ACHN (cell line): ENCODE results near the gene PGLYRP3.
A peak's percentile ranks its signal among the peaks of the same experiment; 100 is the strongest.

Source experiments
- DNase-seq: peaks from one replicate; pipeline ENCODE4 v3.0.0-alpha.2; 2015
- in situ Hi-C: cut with HindIII; loops from 2 replicates; pipeline ENCODE4 v1.10.0; 2017; ENCODE audit warnings: low sequenced_read_pairs, low pct_ligation_motif_present, low pct_unique_long_range_greater_than_20kb

PGLYRP3 gene

GRCh38 chr1:153288634-153289275 lies 24.0 kb downstream of the PGLYRP3 start:
- in situ Hi-C loops, result no loop called here
- peak; percentile 21 for DNase-seq

- peak; percentile 26 for DNase-seq
- in situ Hi-C loops, result no loop called here
Measured at GRCh38 chr1:153277852-153278251, 34.9 kb downstream of the PGLYRP3 start.

- no peak for DNase-seq
- in situ Hi-C loops, result no loop called here
Measured at GRCh38 chr1:153272186-153272585, 40.6 kb downstream of the PGLYRP3 start.

DNA sequence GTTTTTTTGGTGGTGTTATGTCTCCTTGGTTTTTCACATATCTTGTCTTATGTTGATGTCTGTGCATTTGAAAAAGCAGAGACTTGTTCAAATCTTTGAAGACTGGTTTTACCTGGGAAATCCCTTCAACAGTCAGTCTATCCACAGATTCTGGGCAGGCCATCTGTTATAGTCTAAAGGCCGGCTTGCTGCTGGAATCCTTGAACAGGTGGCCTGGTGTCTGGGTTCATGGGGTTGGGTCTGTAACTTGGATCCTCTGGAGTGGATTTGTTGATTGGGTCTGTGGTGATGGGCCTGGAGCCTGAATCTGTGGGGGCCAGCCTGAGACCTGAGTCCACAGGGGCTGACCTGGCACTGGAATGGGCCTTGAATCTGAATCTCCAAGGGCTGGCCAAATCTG lies 41.0 kb downstream of the PGLYRP3 start:
- in situ Hi-C loops, result no loop called here
- DNase-seq, result no peak

DNA sequence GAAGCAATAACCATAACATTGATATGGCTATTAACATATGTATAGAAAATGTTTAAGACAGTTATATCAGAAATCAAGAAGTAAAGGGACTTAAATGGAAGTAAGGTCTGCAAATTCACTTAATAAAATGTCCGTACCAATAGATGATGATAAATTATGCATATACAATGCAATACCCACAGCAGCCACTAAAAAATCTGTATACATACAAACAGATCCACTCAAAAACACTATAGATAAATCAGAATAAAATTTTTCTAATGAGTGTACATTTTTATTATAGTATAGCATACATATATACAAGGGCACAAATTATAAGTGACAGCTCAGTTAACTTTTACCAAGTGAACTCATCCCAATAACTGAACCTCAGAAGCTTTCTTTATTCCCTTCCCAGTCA lies 47.3 kb downstream of the PGLYRP3 start:
- no peak for DNase-seq
- in situ Hi-C loops, result no loop called here

DNA sequence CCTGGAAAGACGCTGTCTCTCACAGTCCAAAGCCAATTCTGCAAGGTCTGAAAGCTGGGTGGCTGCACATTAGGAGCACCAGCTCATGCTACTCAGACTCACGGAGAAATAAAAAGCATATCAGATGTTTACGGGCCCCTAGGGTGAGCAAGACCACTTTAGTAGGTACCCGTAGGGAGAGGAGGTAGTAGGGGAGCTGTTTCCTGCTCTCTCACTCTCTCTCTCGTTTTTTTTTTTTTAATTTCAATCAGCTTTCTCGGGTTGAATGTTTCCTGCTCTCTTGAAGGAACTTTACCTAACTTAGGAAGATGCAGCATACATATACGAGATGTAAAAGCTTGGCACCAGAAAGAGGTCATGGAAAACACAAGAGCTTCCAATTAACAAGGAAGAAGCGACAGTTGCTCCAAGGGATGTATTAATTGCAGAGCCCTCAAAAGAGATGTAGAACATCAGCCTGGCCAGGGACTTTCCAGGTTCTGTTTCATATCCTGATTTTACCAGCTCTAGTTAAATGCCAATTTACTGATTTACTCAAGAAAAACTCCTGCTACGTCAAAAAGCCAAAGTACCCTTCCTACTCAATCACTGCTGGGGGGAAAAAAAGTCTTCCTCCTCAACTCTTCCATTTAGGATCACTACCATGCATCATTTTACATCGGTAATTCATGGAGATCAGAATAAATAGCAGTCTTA lies 50.1 kb downstream of the PGLYRP3 start:
- no peak for DNase-seq
- in situ Hi-C loops, result no loop called here

GRCh38 chr1:153262070-153262366 lies 50.7 kb downstream of the PGLYRP3 start:
- no peak for DNase-seq
- in situ Hi-C loops, result no loop called here

- no peak for DNase-seq
- in situ Hi-C loops, result no loop called here
Measured at GRCh38 chr1:153261281-153262069, 51.3 kb downstream of the PGLYRP3 start.

DNA sequence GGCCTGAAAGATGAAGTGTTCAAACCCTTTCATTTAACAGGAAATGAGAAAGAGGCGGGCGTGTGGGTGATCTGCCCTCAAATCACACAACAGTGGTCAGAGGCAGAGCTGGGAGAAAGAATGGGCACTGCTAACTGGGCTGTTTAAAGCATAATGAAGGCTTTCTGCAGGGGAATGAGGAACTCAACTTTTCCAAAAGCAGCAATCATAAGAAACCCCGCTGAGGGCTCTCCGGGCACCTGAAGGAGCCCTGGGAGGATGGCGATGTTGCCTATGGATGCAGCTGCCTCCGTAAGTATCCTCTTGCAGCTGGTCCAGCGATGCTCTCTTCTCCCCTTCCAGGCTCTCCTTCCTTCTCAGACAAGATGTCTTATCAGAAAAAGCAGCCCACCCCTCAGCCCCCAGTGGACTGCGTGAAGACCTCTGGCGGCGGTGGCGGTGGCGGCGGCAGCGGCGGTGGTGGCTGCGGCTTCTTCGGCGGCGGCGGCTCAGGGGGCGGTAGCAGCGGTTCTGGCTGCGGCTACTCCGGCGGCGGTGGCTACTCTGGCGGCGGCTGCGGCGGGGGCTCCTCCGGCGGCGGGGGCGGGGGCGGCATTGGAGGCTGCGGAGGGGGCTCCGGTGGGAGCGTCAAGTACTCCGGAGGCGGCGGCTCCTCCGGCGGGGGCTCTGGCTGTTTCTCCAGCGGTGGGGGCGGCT lies 52.0 kb downstream of the PGLYRP3 start:
- in situ Hi-C loops, result no loop called here
- DNase-seq, result no peak

- in situ Hi-C loops, result no loop called here
- DNase-seq, result no peak
Measured at GRCh38 chr1:153259387-153259786, 53.4 kb downstream of the PGLYRP3 start, which contains the start of gene LORICRIN. LORICRIN (plus strand) TSS chr1:153259687; CDS start chr1:153260950, 1,263 bp downstream.

DNA sequence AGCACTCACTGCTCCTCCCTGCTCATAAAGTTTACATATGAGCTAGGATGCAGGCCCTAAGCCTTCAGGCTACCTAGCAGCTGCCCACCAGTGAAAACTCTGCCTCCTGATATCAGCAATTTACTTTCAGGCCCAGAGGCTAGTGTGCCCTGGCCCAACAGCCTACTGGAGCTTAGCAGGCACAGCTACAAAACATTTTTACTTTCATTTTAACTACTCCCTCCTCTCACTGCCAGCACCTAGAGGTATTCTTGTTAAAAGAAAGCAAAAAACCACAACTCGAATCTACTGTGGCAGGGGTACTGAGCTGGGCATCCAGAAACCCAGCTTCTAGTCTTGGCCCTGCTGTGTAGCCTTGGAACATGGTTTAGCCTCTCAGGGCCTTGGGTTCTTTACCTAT lies 59.1 kb downstream of the PGLYRP3 start:
- in situ Hi-C loops, result no loop called here

DNA sequence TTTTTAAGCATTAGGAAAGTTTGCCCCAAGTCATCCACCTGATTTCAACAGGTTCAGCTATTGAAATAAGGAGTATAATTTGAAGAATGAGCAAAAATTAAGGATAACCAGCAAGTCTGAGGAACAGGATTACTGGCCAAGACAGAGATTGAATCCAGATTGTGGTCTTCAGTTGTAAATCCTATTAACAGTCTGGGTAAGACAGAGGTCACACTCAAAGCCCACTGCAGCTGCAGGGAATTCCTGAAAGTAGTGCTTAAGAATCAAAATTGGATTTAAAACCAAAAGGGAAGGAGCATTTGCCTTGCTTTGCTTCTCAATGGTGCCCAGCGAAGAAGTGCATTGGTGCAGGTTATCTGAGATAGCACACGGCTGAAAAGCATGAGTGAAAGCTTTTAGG lies 59.7 kb downstream of the PGLYRP3 start:
- no peak for DNase-seq
- in situ Hi-C loops, result no loop called here

More for the DNA sequence above, 59.1 kb downstream of the PGLYRP3 start:
- no peak for DNase-seq

- DNase-seq, result no peak
- in situ Hi-C loops, result no loop called here
Measured at GRCh38 chr1:153251988-153252387, 60.8 kb downstream of the PGLYRP3 start.

- in situ Hi-C loops, result no loop called here
- DNase-seq, result no peak
Measured at GRCh38 chr1:153251562-153251961, 61.2 kb downstream of the PGLYRP3 start.

DNA sequence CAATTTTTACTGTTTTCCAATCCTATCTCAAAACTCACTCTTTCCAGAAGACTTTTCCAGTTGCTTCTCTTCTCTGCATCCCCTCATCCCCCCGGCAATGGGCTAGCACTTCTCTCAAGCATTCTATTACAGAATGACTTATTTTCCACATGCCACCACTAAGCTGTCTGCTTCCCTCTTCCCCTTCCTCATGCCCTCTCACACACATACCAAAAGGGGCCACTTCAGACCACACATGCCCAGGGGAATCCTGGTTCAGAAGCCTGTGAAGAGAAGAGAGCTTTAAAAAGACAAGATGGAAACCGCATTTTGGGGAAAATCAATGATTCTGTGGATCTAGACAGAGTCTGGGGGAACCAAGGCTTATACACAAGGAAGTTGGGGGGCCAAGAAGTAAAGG lies 61.7 kb downstream of the PGLYRP3 start:
- in situ Hi-C loops, result no loop called here
- no peak for DNase-seq

- no peak for DNase-seq
- in situ Hi-C loops, result no loop called here
Measured at GRCh38 chr1:153250166-153250565, 62.6 kb downstream of the PGLYRP3 start.

DNA sequence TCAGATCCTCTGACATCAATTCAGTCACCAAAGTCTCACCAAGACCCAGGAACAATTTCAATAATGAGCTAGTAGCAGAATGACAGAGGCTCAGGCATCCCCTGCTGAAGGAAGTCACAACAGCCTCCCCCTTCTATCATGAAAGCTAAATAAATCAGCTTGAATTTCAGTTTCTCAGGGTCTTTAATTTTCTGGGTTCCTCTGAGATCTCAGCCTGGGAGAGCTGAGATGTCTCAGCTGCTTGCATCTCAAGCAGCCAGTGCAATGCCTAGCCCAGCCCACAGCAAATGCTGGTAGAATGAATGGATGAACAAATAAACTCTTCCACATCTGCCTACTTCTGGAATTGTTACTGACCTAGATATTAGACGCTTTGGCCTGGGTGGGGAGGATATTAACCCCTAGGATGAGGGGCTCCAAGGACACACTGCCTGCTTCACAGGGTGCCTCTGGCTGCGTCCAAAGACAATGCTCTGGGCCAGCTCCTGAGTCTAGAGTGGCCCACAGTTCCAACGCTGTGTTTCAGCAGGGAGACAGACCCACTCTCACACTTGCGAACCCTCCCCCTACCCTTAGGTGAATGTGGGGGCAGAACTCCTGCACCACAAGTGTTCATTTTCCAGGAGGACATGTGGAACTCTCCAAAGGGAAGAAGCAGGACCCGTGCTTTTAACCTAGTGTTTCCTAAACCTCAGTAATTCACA lies 64.4 kb downstream of the PGLYRP3 start:
- in situ Hi-C loops, result no loop called here
- DNase-seq, result no peak
